Psoas muscle (tissue), 8 donors: ENCODE measurements around the gene GRM2. TPM values are rescaled to one million over a fixed set of nuclear protein-coding genes. Genes with fewer than 3 reads are reported as not detected.

Experiments
- ATAC-seq, 4 donors: fragments of 200-7000 bp; cut with Tn5 transposase; one replicate each; pipeline ENCODE4 v1.9.1; 2020; ENCODE audit warnings: moderate library complexity in 3 of 4, mild to moderate bottlenecking in 2 of 4
- DNase-seq, 2 donors: peaks; one replicate each; pipeline ENCODE4 v3.0.0-alpha.2; 2020
- H3K27ac ChIP-seq: fragments of 200-600 bp; one replicate; pipeline ENCODE4 v1.8.0; 2022
- H3K27me3 ChIP-seq, 3 donors: fragments of 200-600 bp in 1 of 3; one replicate each; pipeline versions ENCODE4 v1.6.1 to v1.8.0; 2013 to 2022; ENCODE audit warnings: low read length in 2 of 3, mild to moderate bottlenecking in 2 of 3, moderate library complexity in 1 of 3; ENCODE audit not compliant: insufficient read depth in 3 of 3
- H3K36me3 ChIP-seq, 2 donors: fragments of 200-600 bp in 1 of 2; one replicate each; pipeline versions ENCODE4 v1.6.1 to v1.8.0; 2013 to 2022; ENCODE audit warnings: low read depth in 1 of 2, mild to moderate bottlenecking in 1 of 2, moderate library complexity in 1 of 2; ENCODE audit not compliant: insufficient read depth in 1 of 2
- H3K4me1 ChIP-seq: fragments of 200-600 bp; one replicate; pipeline ENCODE4 v1.8.0; 2022
- H3K4me3 ChIP-seq: fragments of 200-600 bp; one replicate; pipeline ENCODE4 v1.8.0; 2022; ENCODE audit warnings: mild to moderate bottlenecking
- H3K9me3 ChIP-seq: fragments of 200-600 bp; one replicate; pipeline ENCODE4 v1.8.0; 2022
- CTCF ChIP-seq: fragments of 200-600 bp; IDR thresholded peaks from one replicate; pipeline ENCODE4 v1.8.0; 2022; ENCODE audit warnings: antibody characterized with exemption
- WGBS, 3 donors: extraction: QIAGEN DNeasy Blood & Tissue Kit; methylation state at CpG; one replicate each; pipeline versions ENCODE4 v1.1.6 to v1.1.7; 2013; 5-methylcytosine and 5-hydroxymethylcytosine counted together
- intact Hi-C, 2 donors: fragments of 100-400 bp; cut with DNase I; formaldehyde crosslinking; loops; one replicate each; pipeline versions ENCODE4 v1.11.0 to v1.14.2; 2022
- polyA plus RNA-seq, 3 donors: library from polyadenylated mRNA; stranded (reverse); fragments of 200-250 nt; gene quantifications; one replicate each; pipeline ENCODE4 v1.2.3, GENCODE V29; 2013
- total RNA-seq, 4 donors: library from RNA; stranded (reverse); fragmentation: NEBNext Ultra II Directional in 2 of 4; extraction: Animal tissue kit (Norgen Biotek cat#: 25700) in 2 of 4; gene quantifications; one replicate each; pipeline versions ENCODE4 v1.2.1 to v1.2.4, GENCODE V29; 2021 to 2023
- donor health status: healthy with polysubstance abuse.
- donor health status: DM: no; HTN: no; CAD: no; lungs with moderate emphysema.
- donor health status: Bipolar disorder and iron deficiency.
- donor health status: healthy.
- donor health status: DM: yes; HTN: yes; CAD: no.
- donor health status: DM: no; HTN: no; CAD: no.
- donor health status: DM: no; HTN: no; CAD: no.
- donor health status: DM: yes; HTN: yes; CAD: no.

Gene GRM2
- total and polyA plus RNA-seq, 7 donors, result 0.09 to 0.58 (median 0.15) TPM

GRCh38 chr3:51711352-51712037, 4.6 kb downstream of the GRM2 start:
- H3K4me1 ChIP-seq, result no peaks in the 10 kb centered on the region
- H3K27me3 ChIP-seq, result no peaks in the 10 kb centered on the region
- H3K27ac ChIP-seq, result no peak overlapping the region
- H3K9me3 ChIP-seq, result no peaks in the 10 kb centered on the region
- intact Hi-C loops, result no loop called here
- no peaks in the 10 kb centered on the region for H3K36me3 ChIP-seq
- no peak overlapping the region for H3K4me3 ChIP-seq
- DNase-seq (no peak), ATAC-seq (no peak)
- WGBS, 3 donors, result 78 to 85% (median 82%) methylated on average over 8 of the region's 8 CpGs
- TF ChIP-seq CTCF, result no peak

- H3K9me3 ChIP-seq, result no peaks in the 10 kb centered on the region
- no peak overlapping the region for H3K4me3 ChIP-seq
- ATAC-seq (no peak), DNase-seq (no peak)
- intact Hi-C loops, result no loop called here
- 80 to 89% (median 83%) methylated on average over 1 of the region's 1 CpG for WGBS, 3 donors
- no peaks in the 10 kb centered on the region for H3K4me1 ChIP-seq
- H3K36me3 ChIP-seq, result no peaks in the 10 kb centered on the region
- H3K27ac ChIP-seq, result no peak overlapping the region
- no peaks in the 10 kb centered on the region for H3K27me3 ChIP-seq
- TF ChIP-seq CTCF, result no peak
Observed at GRCh38 chr3:51712038-51712420, 5.2 kb downstream of the GRM2 start.

- no peak overlapping the region for H3K4me3 ChIP-seq
- H3K27ac ChIP-seq, result no peak overlapping the region
- no peaks in the 10 kb centered on the region for H3K36me3 ChIP-seq
- intact Hi-C loops, result no loop called here
- H3K9me3 ChIP-seq, result no peaks in the 10 kb centered on the region
- ATAC-seq (no peak), DNase-seq (no peak)
- 93 to 95% (median 95%) methylated on average over 20 of the region's 20 CpGs for WGBS, 3 donors
- H3K27me3 ChIP-seq, result no peaks in the 10 kb centered on the region
- TF ChIP-seq CTCF, result no peak
- no peaks in the 10 kb centered on the region for H3K4me1 ChIP-seq
Observed at GRCh38 chr3:51712511-51712931, 5.7 kb downstream of the GRM2 start.

GRCh38 chr3:51712963-51713362, 6.1 kb downstream of the GRM2 start:
- no peak overlapping the region for H3K27ac ChIP-seq

More at GRCh38 chr3:51712963-51713362, 6.1 kb downstream of the GRM2 start:
- Histone ChIP-seq H3K4me3 (no peak overlapping the region), H3K36me3 (no peaks in the 10 kb centered on the region), H3K4me1 (no peaks in the 10 kb centered on the region), H3K27me3 (no peaks in the 10 kb centered on the region), H3K9me3 (no peaks in the 10 kb centered on the region)
- ATAC-seq (no peak), DNase-seq (no peak)
- intact Hi-C loops, result no loop called here
- WGBS, 3 donors, result 92 to 94% (median 93%) methylated on average over 19 of the region's 19 CpGs
- TF ChIP-seq CTCF, result no peak
